CD4-positive, CD25-positive, alpha-beta regulatory T cell (primary cell): ENCODE data around the gene SH2D7. TPM values are rescaled to one million over a fixed set of nuclear protein-coding genes. Genes with fewer than 3 reads are reported as not detected.
A peak's percentile ranks its signal among the peaks of the same experiment; 100 is the strongest.

Experiments
- ATAC-seq, 2 donors: fragments of 150-1000 bp; cut with Tn5 transposase; one replicate each; pipeline ENCODE4 v1.10.0; 2021; ENCODE audit warnings: low read depth in 2 of 2, moderate number of reproducible peaks in 2 of 2, moderate library complexity in 1 of 2
- DNase-seq, 3 donors: peaks; one replicate each; pipeline versions ENCODE4 v3.0.0 to v3.0.0-alpha.2; 2012 to 2022; ENCODE audit warnings: mixed read lengths in 1 of 3
- H3K27ac ChIP-seq: one replicate; pipeline ENCODE4 v1.7.0; 2013; ENCODE audit warnings: mild to moderate bottlenecking, low read length; ENCODE audit not compliant: insufficient read depth, poor library complexity, severe bottlenecking
- H3K27me3 ChIP-seq: one replicate; pipeline ENCODE4 v1.7.0; 2013; ENCODE audit warnings: low read length; ENCODE audit not compliant: control insufficient read depth, insufficient read depth
- H3K36me3 ChIP-seq: one replicate; pipeline ENCODE4 v1.7.0; 2013; ENCODE audit warnings: mild to moderate bottlenecking, low read length, moderate library complexity; ENCODE audit not compliant: control insufficient read depth, insufficient read depth
- H3K4me1 ChIP-seq: 2 replicates; pipeline ENCODE4 v1.7.0; 2013; ENCODE audit warnings: mild to moderate bottlenecking, low read length; ENCODE audit not compliant: insufficient read depth, control insufficient read depth, poor library complexity, severe bottlenecking
- H3K4me3 ChIP-seq: one replicate; pipeline ENCODE4 v1.7.0; 2013; ENCODE audit warnings: low read depth, mild to moderate bottlenecking, low read length, moderate library complexity
- H3K9me3 ChIP-seq, 2 experiments: 1 replicate in 1 of 2; 2 replicates in 1 of 2; pipeline ENCODE4 v1.7.0; 2013; ENCODE audit warnings: low read length in 2 of 2, mild to moderate bottlenecking in 1 of 2, moderate library complexity in 1 of 2; ENCODE audit not compliant: control insufficient read depth in 2 of 2
- H3K27ac Mint-ChIP-seq, 3 donors: one replicate each; pipeline ENCODE4 v1.8.0; 2020 to 2022; ENCODE audit warnings: mild to moderate bottlenecking in 3 of 3, mixed read lengths in 3 of 3, moderate library complexity in 2 of 3
- H3K27me3 Mint-ChIP-seq: one replicate; pipeline ENCODE4 v1.8.0; 2022; ENCODE audit warnings: mild to moderate bottlenecking, mixed read lengths
- H3K36me3 Mint-ChIP-seq: one replicate; pipeline ENCODE4 v1.8.0; 2020; ENCODE audit warnings: mixed read lengths
- H3K4me1 Mint-ChIP-seq, 4 donors: one replicate each; pipeline ENCODE4 v1.8.0; 2020 to 2022; ENCODE audit warnings: mixed read lengths in 4 of 4, mild to moderate bottlenecking in 1 of 4
- H3K4me3 Mint-ChIP-seq, 4 donors: one replicate each; pipeline ENCODE4 v1.8.0; 2020 to 2022; ENCODE audit warnings: mild to moderate bottlenecking in 4 of 4, mixed read lengths in 4 of 4, moderate library complexity in 3 of 4
- H3K9me3 Mint-ChIP-seq, 7 donors: one replicate each; pipeline ENCODE4 v1.8.0; 2020 to 2022; ENCODE audit warnings: mixed read lengths in 7 of 7, mild to moderate bottlenecking in 3 of 7, moderate library complexity in 2 of 7
- polyA plus RNA-seq, 4 donors: library from polyadenylated mRNA; unstranded; fragments of 300-500 nt; fragmentation: Illumina TruSeq; gene quantifications; one replicate each; pipeline ENCODE4 v1.2.3, GENCODE V29; 2021
- total RNA-seq: library from RNA; stranded (reverse); gene quantifications from one replicate; pipeline ENCODE4 v1.2.3, GENCODE V29; 2022

The SH2D7 gene
- total and polyA plus RNA-seq, 5 donors from 2014 or later: 0.09 TPM; not detected in 4

- no peaks in the 10 kb centered on the region for H3K9me3 Mint-ChIP-seq
- H3K27ac ChIP-seq: no peak overlapping the region
- no peak overlapping the region for H3K4me3 ChIP-seq
- no peaks in the 10 kb centered on the region for H3K27me3 Mint-ChIP-seq
- H3K4me1 Mint-ChIP-seq: no peaks in the 10 kb centered on the region
- H3K4me1 ChIP-seq: no peaks in the 10 kb centered on the region
- H3K27ac Mint-ChIP-seq: no peak overlapping the region
- no peaks in the 10 kb centered on the region for H3K27me3 ChIP-seq
- ATAC-seq: no peak
- no peaks in the 10 kb centered on the region for H3K36me3 Mint-ChIP-seq
- H3K36me3 ChIP-seq: no peaks in the 10 kb centered on the region
- no peak for DNase-seq
- no peaks in the 10 kb centered on the region for H3K9me3 ChIP-seq
- H3K4me3 Mint-ChIP-seq: no peak overlapping the region
Observed at GRCh38 chr15:78088773-78089080, 3.6 kb upstream of the SH2D7 start.

- H3K4me1 ChIP-seq: no peaks in the 10 kb centered on the region
- ATAC-seq: no peak
- no peak for DNase-seq
- no peaks in the 10 kb centered on the region for H3K27me3 ChIP-seq
- H3K4me3 ChIP-seq: no peak overlapping the region
- no peaks in the 10 kb centered on the region for H3K9me3 Mint-ChIP-seq
- peak overlapping the region in 1 of 3 donors; percentile 67 for H3K27ac Mint-ChIP-seq
- no peak overlapping the region for H3K27ac ChIP-seq
- H3K27me3 Mint-ChIP-seq: no peaks in the 10 kb centered on the region
- H3K9me3 ChIP-seq: no peaks in the 10 kb centered on the region
- H3K4me1 Mint-ChIP-seq: peaks cover 0 to 7% (median 0%) of the 10 kb centered on the region in 4 donors
- no peak overlapping the region for H3K4me3 Mint-ChIP-seq
- no peaks in the 10 kb centered on the region for H3K36me3 Mint-ChIP-seq
- H3K36me3 ChIP-seq: no peaks in the 10 kb centered on the region
Observed at GRCh38 chr15:78090422-78091063, 1.8 kb upstream of the SH2D7 start.

DNA sequence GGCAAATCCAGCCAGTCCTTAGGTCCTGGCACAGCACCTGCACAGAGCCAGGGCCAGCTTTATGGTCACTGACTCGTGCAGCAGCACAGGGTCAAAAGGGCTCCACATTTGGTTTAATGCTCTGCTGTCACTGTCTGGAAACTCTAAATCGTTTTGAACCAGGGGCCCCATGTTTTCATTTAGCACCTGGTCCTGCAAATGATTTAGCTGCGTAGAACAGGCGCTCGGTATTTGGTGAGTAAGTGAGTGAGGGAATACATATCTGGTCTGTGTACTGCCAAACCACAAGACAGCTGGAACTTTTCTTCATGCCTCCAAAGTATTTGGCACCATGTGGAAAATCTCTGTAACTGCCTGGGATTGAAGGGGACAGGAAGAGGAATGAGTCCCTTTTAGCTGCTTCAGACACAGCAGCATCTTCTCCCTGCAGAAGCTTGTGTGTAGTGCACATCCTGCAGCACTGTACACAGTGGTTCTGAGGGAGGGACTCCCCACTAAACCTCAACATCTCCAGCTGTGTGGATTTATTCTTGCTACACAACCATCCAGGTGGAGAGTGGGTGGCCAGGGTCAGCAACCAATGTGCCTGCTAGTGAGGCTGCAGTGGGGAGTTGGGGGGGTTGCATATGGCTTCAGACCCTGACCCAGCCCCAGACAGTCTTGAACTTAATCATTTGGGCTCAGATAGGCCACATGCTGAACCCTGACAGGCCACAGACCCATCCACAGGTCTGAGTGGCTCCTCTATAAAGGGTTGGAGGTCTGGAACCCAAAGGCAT, 1.1 kb downstream of the SH2D7 start:
- H3K4me3 ChIP-seq: no peak overlapping the region
- Mint-ChIP-seq H3K27me3 (no peaks in the 10 kb centered on the region), H3K4me3 (no peak overlapping the region), H3K36me3 (no peaks in the 10 kb centered on the region), H3K4me1 (peaks cover 0 to 13% (median 0%) of the 10 kb centered on the region in 4 donors), H3K9me3 (no peaks in the 10 kb centered on the region), H3K27ac (no peak overlapping the region)
- H3K4me1 ChIP-seq: no peaks in the 10 kb centered on the region
- DNase-seq: no peak
- ATAC-seq: no peak
- H3K9me3 ChIP-seq: no peaks in the 10 kb centered on the region
- H3K27me3 ChIP-seq: no peaks in the 10 kb centered on the region
- no peak overlapping the region for H3K27ac ChIP-seq
- no peaks in the 10 kb centered on the region for H3K36me3 ChIP-seq

- no peaks in the 10 kb centered on the region for H3K27me3 ChIP-seq
- peaks cover 0 to 13% (median 4%) of the 10 kb centered on the region in 4 donors for H3K4me1 Mint-ChIP-seq
- no peak for ATAC-seq
- DNase-seq: no peak
- no peak overlapping the region for H3K27ac ChIP-seq
- no peaks in the 10 kb centered on the region for H3K36me3 ChIP-seq
- no peak overlapping the region for H3K4me3 ChIP-seq
- no peaks in the 10 kb centered on the region for H3K36me3 Mint-ChIP-seq
- no peak overlapping the region for H3K27ac Mint-ChIP-seq
- H3K4me1 ChIP-seq: peaks cover 3% of the 10 kb centered on the region
- no peaks in the 10 kb centered on the region for H3K9me3 Mint-ChIP-seq
- H3K9me3 ChIP-seq: no peaks in the 10 kb centered on the region
- H3K4me3 Mint-ChIP-seq: no peak overlapping the region
- H3K27me3 Mint-ChIP-seq: no peaks in the 10 kb centered on the region
Observed at GRCh38 chr15:78097667-78098066, 5.3 kb downstream of the SH2D7 start.

DNA sequence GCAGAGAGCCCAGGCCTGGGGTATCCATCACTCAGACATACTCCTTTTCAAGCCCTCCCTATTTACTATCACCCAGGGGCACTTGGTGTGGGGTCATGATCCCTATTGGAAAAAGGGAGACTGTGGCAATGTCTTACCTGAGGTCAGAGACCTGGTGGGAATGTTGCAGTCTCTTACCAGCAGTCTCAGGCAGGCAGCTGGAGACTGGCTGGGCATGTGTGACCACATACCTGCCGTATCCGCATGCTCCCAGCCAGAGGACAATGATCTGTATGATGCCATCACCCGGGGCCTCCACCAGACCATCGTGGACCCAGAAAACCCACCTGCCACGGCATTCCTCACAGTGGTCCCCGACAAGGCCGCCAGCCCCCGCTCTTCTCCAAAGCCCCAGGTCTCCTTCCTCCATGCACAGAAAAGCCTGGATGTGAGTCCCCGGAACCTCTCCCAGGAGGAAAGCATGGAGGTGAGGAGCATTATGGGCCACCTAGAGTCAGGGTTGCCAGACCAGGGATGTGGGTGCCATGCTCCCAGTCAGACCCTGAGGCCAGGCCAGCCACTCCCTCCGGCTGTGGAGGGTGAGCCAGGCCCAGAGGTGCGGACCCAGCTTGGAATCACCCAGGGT, 5.9 kb downstream of the SH2D7 start:
- Mint-ChIP-seq H3K27me3 (no peaks in the 10 kb centered on the region), H3K4me3 (no peak overlapping the region), H3K27ac (no peak overlapping the region), H3K9me3 (no peaks in the 10 kb centered on the region), H3K36me3 (no peaks in the 10 kb centered on the region), H3K4me1 (peaks cover 0 to 13% (median 6%) of the 10 kb centered on the region in 4 donors)
- ATAC-seq (no peak), DNase-seq (no peak)
- H3K9me3 ChIP-seq: no peaks in the 10 kb centered on the region
- no peak overlapping the region for H3K27ac ChIP-seq
- peaks cover 9% of the 10 kb centered on the region for H3K4me1 ChIP-seq
- H3K27me3 ChIP-seq: no peaks in the 10 kb centered on the region
- no peak overlapping the region for H3K4me3 ChIP-seq
- H3K36me3 ChIP-seq: no peaks in the 10 kb centered on the region

- no peaks in the 10 kb centered on the region for H3K36me3 ChIP-seq
- H3K27me3 ChIP-seq: no peaks in the 10 kb centered on the region
- H3K4me3 ChIP-seq: no peak overlapping the region
- Mint-ChIP-seq H3K27ac (peak overlapping the region in 2 of 3 donors; percentile 58 to 79), H3K9me3 (no peaks in the 10 kb centered on the region), H3K4me1 (peaks cover 0 to 37% (median 28%) of the 10 kb centered on the region in 4 donors), H3K4me3 (no peak overlapping the region), H3K27me3 (no peaks in the 10 kb centered on the region), H3K36me3 (no peaks in the 10 kb centered on the region)
- no peaks in the 10 kb centered on the region for H3K9me3 ChIP-seq
- no peak overlapping the region for H3K27ac ChIP-seq
- peaks cover 35% of the 10 kb centered on the region for H3K4me1 ChIP-seq
- no peak for ATAC-seq
- no peak for DNase-seq
Observed at GRCh38 chr15:78100886-78101285, 8.5 kb downstream of the SH2D7 start.

DNA sequence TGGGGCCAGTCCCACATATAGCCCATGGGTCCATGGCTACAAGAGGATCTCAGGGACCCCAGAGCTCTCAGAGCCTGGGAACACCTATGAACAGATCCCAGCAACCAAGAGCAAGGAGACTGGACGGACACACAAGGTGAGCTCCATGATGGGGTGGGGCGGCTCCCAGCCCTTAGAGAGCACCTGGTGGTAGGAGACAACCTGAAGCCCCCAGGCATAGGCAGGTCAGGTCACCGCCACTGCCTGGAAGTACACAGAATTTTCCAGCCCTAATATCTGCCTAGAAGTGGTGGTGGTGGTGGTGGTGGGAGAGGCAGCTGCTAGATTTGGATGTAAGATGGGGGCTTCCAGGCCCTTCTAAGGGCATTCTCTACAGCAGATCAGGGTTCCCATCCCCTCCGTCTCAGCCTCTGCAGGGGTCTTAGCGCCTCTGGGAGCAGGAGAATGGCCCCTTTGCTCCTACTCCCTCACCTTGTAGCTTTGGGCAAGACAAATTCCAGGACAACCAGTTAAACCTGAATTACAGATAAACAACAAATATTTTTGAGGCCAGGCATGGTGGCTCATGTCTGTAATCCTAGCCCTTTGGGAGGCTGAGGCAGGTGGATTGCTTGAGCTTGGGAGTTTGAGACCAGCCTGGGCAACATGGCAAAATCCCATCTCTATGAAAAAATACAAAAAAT, 9.2 kb downstream of the SH2D7 start:
- H3K27me3 Mint-ChIP-seq: no peaks in the 10 kb centered on the region

More for the DNA sequence above, 9.2 kb downstream of the SH2D7 start:
- Histone ChIP-seq H3K4me3 (no peak overlapping the region), H3K27me3 (no peaks in the 10 kb centered on the region), H3K27ac (no peak overlapping the region), H3K36me3 (no peaks in the 10 kb centered on the region), H3K9me3 (no peaks in the 10 kb centered on the region), H3K4me1 (peaks cover 39% of the 10 kb centered on the region)
- Mint-ChIP-seq H3K4me1 (peaks cover 2 to 43% (median 30%) of the 10 kb centered on the region in 4 donors), H3K9me3 (no peaks in the 10 kb centered on the region), H3K36me3 (no peaks in the 10 kb centered on the region), H3K27ac (peak overlapping the region; percentile 58 to 91 (median 79)), H3K4me3 (peak overlapping the region in 1 of 4 donors; percentile 32)
- DNase-seq (no peak), ATAC-seq (no peak)
